ENCODE measurements around the gene UBTD2.
"Not testable (repeated sequence)": the region's sequence is repeated elsewhere in the genome, so short reads cannot be mapped to it uniquely, and the experiment has no call there.

The UBTD2 gene

DNA sequence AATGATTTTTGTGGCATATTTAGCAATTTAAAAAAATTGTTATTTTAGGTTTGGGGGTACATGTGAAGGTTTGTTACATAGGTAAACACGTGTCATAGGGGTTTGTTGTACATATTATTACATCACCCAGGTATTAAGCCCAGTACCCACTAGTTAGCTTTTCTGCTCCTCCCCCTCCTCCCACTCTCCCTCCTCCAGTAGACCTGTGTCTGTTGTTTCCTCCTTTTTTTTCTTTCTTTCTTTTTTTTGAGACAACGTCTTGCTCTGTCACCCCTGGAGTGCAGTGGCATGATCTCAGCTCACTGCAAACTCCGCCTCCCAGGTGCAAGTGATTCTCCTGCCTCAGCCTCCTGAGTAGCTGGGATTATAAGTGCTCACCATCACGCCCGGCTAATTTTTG, 8.3 kb upstream of the UBTD2 start:
- not testable (repeated sequence) for H3K27ac ChIP-seq (ENCODE audit: low read depth, low read length); H3K36me3 ChIP-seq (ENCODE audit: insufficient read depth, low read length); H3K79me2 ChIP-seq (ENCODE audit: control insufficient read depth, insufficient read depth, low read length, unreplicated experiment); H2AFZ ChIP-seq (ENCODE audit: low read length, unreplicated experiment); H3K27me3 ChIP-seq (ENCODE audit: insufficient read depth, low read length); H3K4me1 ChIP-seq (ENCODE audit: control insufficient read depth, insufficient read depth, low read length, unreplicated experiment); H3K4me3 ChIP-seq (ENCODE audit: low read depth, low read length)

DNA sequence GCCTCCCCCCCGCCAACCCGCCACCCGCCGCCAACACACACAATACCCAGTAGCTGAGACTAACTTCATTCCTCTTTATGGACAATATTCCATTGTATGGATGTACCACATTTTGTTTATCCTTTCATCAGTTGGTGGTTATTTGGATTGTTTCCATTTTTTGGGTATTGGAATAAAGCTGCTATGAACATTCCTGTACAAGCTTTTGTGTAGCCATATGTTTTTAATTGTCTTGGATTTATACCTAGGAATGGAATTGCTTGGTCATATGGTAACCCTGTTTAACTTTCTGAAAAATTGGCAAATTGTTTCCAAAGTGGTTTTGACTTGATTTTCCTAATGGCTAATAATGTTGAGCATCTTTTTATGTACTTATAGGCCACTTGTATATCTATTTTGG, 4.9 kb upstream of the UBTD2 start:
- Histone ChIP-seq H3K4me3 (ENCODE audit: low read depth, low read length) (no peak overlapping the region), H3K79me2 (ENCODE audit: control insufficient read depth, insufficient read depth, low read length, unreplicated experiment) (no peaks in the 10 kb centered on the region), H3K27ac (ENCODE audit: low read depth, low read length) (no peak overlapping the region), H3K27me3 (ENCODE audit: insufficient read depth, low read length) (no peaks in the 10 kb centered on the region), H3K36me3 (ENCODE audit: insufficient read depth, low read length) (no peaks in the 10 kb centered on the region), H3K4me1 (ENCODE audit: control insufficient read depth, insufficient read depth, low read length, unreplicated experiment) (peaks cover 12% of the 10 kb centered on the region), H2AFZ (ENCODE audit: low read length, unreplicated experiment) (no peak overlapping the region)

- H3K27ac ChIP-seq (ENCODE audit: low read depth, low read length); H3K4me3 ChIP-seq (ENCODE audit: low read depth, low read length); H3K27me3 ChIP-seq (ENCODE audit: insufficient read depth, low read length); H3K36me3 ChIP-seq (ENCODE audit: insufficient read depth, low read length); H2AFZ ChIP-seq (ENCODE audit: low read length, unreplicated experiment): not testable (repeated sequence)
- peaks cover 13% of the 10 kb centered on the region for H3K4me1 ChIP-seq (ENCODE audit: control insufficient read depth, insufficient read depth, low read length, unreplicated experiment)
- peaks cover 12% of the 10 kb centered on the region for H3K79me2 ChIP-seq (ENCODE audit: control insufficient read depth, insufficient read depth, low read length, unreplicated experiment)
These were observed 3.6 kb upstream of the UBTD2 start for GRCh38 chr5:172287140-172287539.

DNA sequence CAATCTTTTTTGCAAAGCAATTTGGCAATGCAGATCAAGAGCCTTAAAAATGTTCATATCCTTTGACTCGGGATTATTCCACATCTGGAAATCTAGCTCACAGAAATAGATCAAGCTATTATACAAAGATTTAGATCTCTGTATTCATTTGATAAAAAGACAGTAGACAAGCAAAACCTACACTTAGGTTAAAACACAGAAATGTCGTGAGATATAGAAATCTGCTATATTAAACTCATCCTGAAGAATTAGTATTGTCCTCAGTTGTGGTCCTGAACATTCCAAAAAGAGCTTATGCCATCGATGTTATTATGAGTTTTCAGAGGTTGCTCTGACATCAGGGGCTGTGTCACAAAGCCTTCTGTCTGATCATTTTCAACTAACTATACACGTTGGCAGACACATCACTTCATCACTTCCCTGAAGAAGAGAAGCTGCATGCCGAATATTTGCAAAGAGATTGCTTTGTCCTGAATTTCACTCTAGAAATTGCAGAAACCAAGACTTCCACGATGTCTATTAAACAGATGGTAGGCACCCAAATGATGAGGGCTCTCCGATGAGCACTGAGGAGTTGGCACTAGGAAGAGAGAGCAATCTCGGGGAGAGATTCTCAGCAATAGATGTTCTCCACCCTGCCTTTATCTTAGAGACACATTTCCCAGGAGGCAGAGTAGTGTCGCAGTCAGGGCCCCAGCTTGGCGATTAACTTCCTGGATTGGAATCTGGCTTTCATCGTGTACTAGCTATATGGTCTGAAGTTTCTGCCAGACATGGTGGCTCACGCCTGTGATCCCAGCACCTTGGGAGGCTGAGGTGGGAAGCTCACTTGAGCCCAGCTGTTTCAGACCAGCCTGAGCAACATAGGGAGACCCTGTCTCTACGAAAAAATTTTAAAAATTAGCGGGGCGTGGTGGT, 1.9 kb upstream of the UBTD2 start:
- Histone ChIP-seq H3K4me1 (ENCODE audit: control insufficient read depth, insufficient read depth, low read length, unreplicated experiment) (peaks cover 29% of the 10 kb centered on the region), H3K36me3 (ENCODE audit: insufficient read depth, low read length) (no peaks in the 10 kb centered on the region), H3K27ac (ENCODE audit: low read depth, low read length) (peak overlapping the region; percentile 59; the same call in 1 of the 2 replicates), H2AFZ (ENCODE audit: low read length, unreplicated experiment) (peak overlapping the region; percentile 97), H3K4me3 (ENCODE audit: low read depth, low read length) (peak overlapping the region; percentile 97), H3K27me3 (ENCODE audit: insufficient read depth, low read length) (no peaks in the 10 kb centered on the region), H3K79me2 (ENCODE audit: control insufficient read depth, insufficient read depth, low read length, unreplicated experiment) (peaks cover 29% of the 10 kb centered on the region)

DNA sequence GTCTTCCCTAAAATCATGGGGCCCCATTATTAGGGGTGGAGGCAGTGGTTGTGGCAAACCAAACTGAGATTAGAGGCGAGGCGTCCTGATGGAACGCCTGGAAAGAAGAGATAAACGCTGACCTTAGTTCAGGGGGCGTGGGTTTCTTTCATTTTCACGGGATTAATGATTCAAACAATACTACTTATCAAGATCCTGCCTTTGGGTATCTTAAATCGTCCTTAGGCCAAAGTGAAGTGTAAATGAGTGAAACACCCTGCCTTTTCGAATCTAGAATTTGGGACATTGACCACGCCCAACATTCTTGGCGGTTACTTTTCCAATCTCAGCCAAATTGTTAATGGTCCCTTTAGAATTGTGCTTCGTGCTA, 1.0 kb upstream of the UBTD2 start:
- H3K79me2 ChIP-seq (ENCODE audit: control insufficient read depth, insufficient read depth, low read length, unreplicated experiment): peaks cover 37% of the 10 kb centered on the region
- peak overlapping the region; percentile 97 for H3K4me3 ChIP-seq (ENCODE audit: low read depth, low read length)
- H3K36me3 ChIP-seq (ENCODE audit: insufficient read depth, low read length): no peaks in the 10 kb centered on the region
- peak overlapping the region; percentile 59 for H3K27ac ChIP-seq (ENCODE audit: low read depth, low read length)
- peaks cover 29% of the 10 kb centered on the region for H3K4me1 ChIP-seq (ENCODE audit: control insufficient read depth, insufficient read depth, low read length, unreplicated experiment)
- H3K27me3 ChIP-seq (ENCODE audit: insufficient read depth, low read length): no peaks in the 10 kb centered on the region
- peak overlapping the region; percentile 97 for H2AFZ ChIP-seq (ENCODE audit: low read length, unreplicated experiment)

DNA sequence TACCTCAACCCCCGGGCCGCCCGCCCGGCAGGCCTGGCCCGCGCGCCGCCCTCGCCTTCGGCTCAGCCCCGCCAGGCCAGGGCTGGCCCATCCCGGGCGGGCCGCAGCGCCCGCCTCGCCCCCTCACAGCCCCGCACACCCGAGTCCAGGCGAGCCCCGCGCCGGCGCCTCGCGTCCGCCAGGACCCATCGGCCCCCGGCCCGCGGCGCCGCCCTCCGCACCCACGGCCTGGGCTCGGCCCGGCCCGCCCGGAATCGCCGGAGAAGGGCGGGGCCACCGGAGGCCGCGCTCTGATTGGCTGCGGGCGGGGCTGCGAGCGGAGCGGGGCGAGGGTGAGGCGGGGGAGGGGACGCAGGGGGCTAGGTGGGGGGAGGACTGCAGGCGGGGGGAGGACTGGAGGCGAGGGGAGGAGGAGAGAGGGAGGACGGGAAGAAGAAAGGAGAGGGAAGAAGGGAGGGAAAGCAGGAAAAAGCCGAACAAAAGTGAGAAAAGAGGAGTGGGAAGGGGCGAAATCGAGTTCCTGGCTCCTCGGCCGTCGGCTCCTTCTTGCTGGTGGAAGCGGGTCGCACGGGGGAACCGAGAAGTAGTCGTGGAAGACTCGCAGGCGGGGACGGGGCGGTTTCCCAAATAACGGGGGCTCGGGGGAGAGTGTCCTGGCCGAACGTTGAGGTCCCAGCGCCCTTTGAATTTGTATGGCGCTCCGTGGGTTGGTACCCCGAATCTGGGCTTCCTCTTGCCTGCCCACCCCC, 472 bp upstream of the UBTD2 start:
- Histone ChIP-seq H3K4me3 (ENCODE audit: low read depth, low read length) (peak overlapping the region; percentile 97), H3K4me1 (ENCODE audit: control insufficient read depth, insufficient read depth, low read length, unreplicated experiment) (peaks cover 29% of the 10 kb centered on the region), H3K27ac (ENCODE audit: low read depth, low read length) (peak overlapping the region; percentile 68), H2AFZ (ENCODE audit: low read length, unreplicated experiment) (peak overlapping the region; percentile 97), H3K27me3 (ENCODE audit: insufficient read depth, low read length) (no peaks in the 10 kb centered on the region), H3K79me2 (ENCODE audit: control insufficient read depth, insufficient read depth, low read length, unreplicated experiment) (peaks cover 42% of the 10 kb centered on the region), H3K36me3 (ENCODE audit: insufficient read depth, low read length) (no peaks in the 10 kb centered on the region)

GRCh38 chr5:172282272-172283019, 1.1 kb downstream of the UBTD2 start:
- Histone ChIP-seq H3K27me3 (ENCODE audit: insufficient read depth, low read length) (no peaks in the 10 kb centered on the region), H2AFZ (ENCODE audit: low read length, unreplicated experiment) (peak overlapping the region; percentile 45), H3K79me2 (ENCODE audit: control insufficient read depth, insufficient read depth, low read length, unreplicated experiment) (peaks cover 58% of the 10 kb centered on the region), H3K4me3 (ENCODE audit: low read depth, low read length) (peak overlapping the region; percentile 97), H3K36me3 (ENCODE audit: insufficient read depth, low read length) (0 out of 2 replicates have a peak, but pooled peaks cover under 1% of the 10 kb centered on the region), H3K27ac (ENCODE audit: low read depth, low read length) (peak overlapping the region; percentile 68), H3K4me1 (ENCODE audit: control insufficient read depth, insufficient read depth, low read length, unreplicated experiment) (peaks cover 31% of the 10 kb centered on the region)

DNA sequence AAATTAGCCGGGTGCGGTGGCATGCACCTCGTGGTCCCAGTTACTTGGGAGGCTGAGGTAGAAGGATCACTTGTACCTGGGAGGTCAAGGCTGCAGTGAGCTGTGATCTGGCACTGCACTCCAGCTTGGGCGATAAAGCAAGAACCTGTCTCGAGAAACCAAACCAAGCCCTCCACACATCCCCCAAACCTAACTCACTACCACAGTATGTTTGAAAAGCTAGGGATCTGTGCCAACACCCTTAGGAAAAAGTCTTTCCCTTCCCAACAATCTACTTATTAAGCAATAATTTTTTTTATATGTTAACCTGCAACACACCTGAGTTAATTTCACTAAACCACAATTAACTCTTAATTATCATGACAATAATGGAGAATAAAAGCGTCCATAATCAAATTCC, 2.2 kb downstream of the UBTD2 start:
- Histone ChIP-seq H3K27ac (ENCODE audit: low read depth, low read length) (peak overlapping the region; percentile 68), H3K27me3 (ENCODE audit: insufficient read depth, low read length) (no peaks in the 10 kb centered on the region), H2AFZ (ENCODE audit: low read length, unreplicated experiment) (peak overlapping the region; percentile 28), H3K36me3 (ENCODE audit: insufficient read depth, low read length) (0 out of 2 replicates have a peak, but pooled peaks cover 5% of the 10 kb centered on the region), H3K79me2 (ENCODE audit: control insufficient read depth, insufficient read depth, low read length, unreplicated experiment) (peaks cover 66% of the 10 kb centered on the region), H3K4me3 (ENCODE audit: low read depth, low read length) (peak overlapping the region; percentile 97), H3K4me1 (ENCODE audit: control insufficient read depth, insufficient read depth, low read length, unreplicated experiment) (peaks cover 42% of the 10 kb centered on the region)

GRCh38 chr5:172280929-172281328, 2.6 kb downstream of the UBTD2 start:
- peak overlapping the region; percentile 97 for H3K4me3 ChIP-seq (ENCODE audit: low read depth, low read length)
- peak overlapping the region; percentile 68; the same call in 1 of the 2 replicates for H3K27ac ChIP-seq (ENCODE audit: low read depth, low read length)
- peaks cover 45% of the 10 kb centered on the region for H3K4me1 ChIP-seq (ENCODE audit: control insufficient read depth, insufficient read depth, low read length, unreplicated experiment)
- peaks cover 70% of the 10 kb centered on the region for H3K79me2 ChIP-seq (ENCODE audit: control insufficient read depth, insufficient read depth, low read length, unreplicated experiment)
- H3K27me3 ChIP-seq (ENCODE audit: insufficient read depth, low read length): no peaks in the 10 kb centered on the region
- H2AFZ ChIP-seq (ENCODE audit: low read length, unreplicated experiment): no peak overlapping the region
- 0 out of 2 replicates have a peak, but pooled peaks cover 5% of the 10 kb centered on the region for H3K36me3 ChIP-seq (ENCODE audit: insufficient read depth, low read length)

- no peak overlapping the region for H2AFZ ChIP-seq (ENCODE audit: low read length, unreplicated experiment)
- H3K4me1 ChIP-seq (ENCODE audit: control insufficient read depth, insufficient read depth, low read length, unreplicated experiment): peaks cover 45% of the 10 kb centered on the region
- 0 out of 2 replicates have a peak, but pooled peaks cover 5% of the 10 kb centered on the region for H3K36me3 ChIP-seq (ENCODE audit: insufficient read depth, low read length)
- no peaks in the 10 kb centered on the region for H3K27me3 ChIP-seq (ENCODE audit: insufficient read depth, low read length)
- H3K4me3 ChIP-seq (ENCODE audit: low read depth, low read length): no peak overlapping the region
- peaks cover 77% of the 10 kb centered on the region for H3K79me2 ChIP-seq (ENCODE audit: control insufficient read depth, insufficient read depth, low read length, unreplicated experiment)
- no peak overlapping the region for H3K27ac ChIP-seq (ENCODE audit: low read depth, low read length)
These were observed 3.2 kb downstream of the UBTD2 start for GRCh38 chr5:172280317-172280716.
